OCI-LY7 (cell line): ENCODE data around the gene NEIL3. TPM values are rescaled to one million over a fixed set of nuclear protein-coding genes. Genes with fewer than 3 reads are reported as not detected.

Experiments used
- BruUV-seq: library from RNA; stranded (reverse); fragments of 400-500 nt; replicated peaks from 2 replicates; lab custom pipeline; 2021; lab: Mats Ljungman, UMichigan
- CTCF ChIA-PET: fragments of 300-600 bp; sonication (Branson Sonifier 250); formaldehyde crosslinking; loops from one replicate; lab custom pipeline; 2022; ENCODE audit warnings: antibody characterized with exemption; ENCODE audit not compliant: unreplicated experiment; lab: Charles Lee
- POLR2A ChIA-PET: fragments of 300-600 bp; sonication (Branson Sonifier 250); formaldehyde crosslinking; loops from one replicate; lab custom pipeline; 2022; ENCODE audit warnings: antibody characterized with exemption; lab: Charles Lee
- DNase-seq: peaks from one replicate; pipeline ENCODE4 v3.0.0-alpha.2; 2015; ENCODE audit warnings: low spot score
- H2AFZ ChIP-seq: fragments of 200-600 bp; sonication (generic), shearing (Covaris generic); 2 replicates; pipeline ENCODE4 v1.6.1; 2014; ENCODE audit warnings: mild to moderate bottlenecking, antibody characterized with exemption, low read length, moderate library complexity
- H3K27ac ChIP-seq: fragments of 200-600 bp; sonication (generic); 2 replicates; pipeline ENCODE4 v1.5.1; 2014; ENCODE audit warnings: mixed run types, low read depth, mild to moderate bottlenecking, moderate library complexity, low read length, inconsistent platforms; ENCODE audit not compliant: poor library complexity, severe bottlenecking
- H3K36me3 ChIP-seq: fragments of 200-600 bp; sonication (generic); 2 replicates; pipeline ENCODE4 v1.6.1; 2014; ENCODE audit warnings: mild to moderate bottlenecking, antibody characterized with exemption, low read length, moderate library complexity, mixed read lengths; ENCODE audit not compliant: insufficient read depth
- H3K4me1 ChIP-seq: fragments of 200-600 bp; sonication (generic); 2 replicates; pipeline ENCODE4 v1.5.1; 2014; ENCODE audit warnings: mild to moderate bottlenecking, low read length; ENCODE audit not compliant: insufficient read depth, poor library complexity, severe bottlenecking
- H3K4me2 ChIP-seq: fragments of 200-600 bp; sonication (generic); 2 replicates; pipeline ENCODE4 v1.6.1; 2014; ENCODE audit warnings: mild to moderate bottlenecking, low read length
- H3K4me3 ChIP-seq: fragments of 200-600 bp; sonication (generic); 2 replicates; pipeline ENCODE4 v1.5.1; 2014; ENCODE audit warnings: mild to moderate bottlenecking, low read depth, low read length; ENCODE audit not compliant: poor library complexity, severe bottlenecking
- H3K79me2 ChIP-seq: fragments of 200-600 bp; sonication (generic); 2 replicates; pipeline ENCODE4 v1.6.1; 2016; ENCODE audit warnings: low read depth, mild to moderate bottlenecking, low read length, moderate library complexity, mixed read lengths; ENCODE audit not compliant: insufficient read depth
- H3K9me2 ChIP-seq: fragments of 200-600 bp; sonication (generic); 2 replicates; pipeline ENCODE4 v1.6.1; 2016; ENCODE audit warnings: mild to moderate bottlenecking, low read length, mixed read lengths; ENCODE audit not compliant: insufficient read depth
- H3K9me3 ChIP-seq: fragments of 200-600 bp; sonication (generic); 2 replicates; pipeline ENCODE4 v1.6.1; 2014; ENCODE audit warnings: mild to moderate bottlenecking, mixed run types, low read length, mixed read lengths
- H4K20me1 ChIP-seq: fragments of 200-600 bp; sonication (generic); 2 replicates; pipeline ENCODE4 v1.6.1; 2014; ENCODE audit warnings: mild to moderate bottlenecking, antibody characterized with exemption, low read length, moderate library complexity, mixed read lengths; ENCODE audit not compliant: insufficient read depth
- EZH2phosphoT487 ChIP-seq: fragments of 200-600 bp; sonication (generic); IDR thresholded peaks from 2 replicates; pipeline ENCODE4 v1.6.1; 2018; ENCODE audit warnings: low read depth, borderline replicate concordance, mild to moderate bottlenecking, mixed run types, antibody characterized with exemption, low read length, moderate library complexity, mixed read lengths
- intact Hi-C: fragments of 100-400 bp; cut with micrococcal nuclease; formaldehyde crosslinking; loops from one replicate; pipeline ENCODE4 v1.10.0; 2022; ENCODE audit not compliant: unreplicated experiment
- total RNA-seq, 2 experiments: library from RNA; depleted of rRNA in 1 of 2; stranded (reverse); fragments of >200 nt in 1 of 2; shearing (Covaris generic) in 1 of 2; gene quantifications; 2 replicates each; pipeline ENCODE4 v1.2.3, GENCODE V29; 2014 to 2022
- TF ChIP-seq, protein P1 (sequence below): fragments of 200-600 bp; sonication (generic); conservative IDR thresholded peaks from 2 replicates; pipeline ENCODE4 v1.5.1; 2014; ENCODE audit warnings: mild to moderate bottlenecking, antibody characterized with exemption, low read length, moderate library complexity, mixed read lengths

NEIL3 gene
- total RNA-seq, 2 experiments from 2014 or later: 19.1 to 22.9 TPM

DNA sequence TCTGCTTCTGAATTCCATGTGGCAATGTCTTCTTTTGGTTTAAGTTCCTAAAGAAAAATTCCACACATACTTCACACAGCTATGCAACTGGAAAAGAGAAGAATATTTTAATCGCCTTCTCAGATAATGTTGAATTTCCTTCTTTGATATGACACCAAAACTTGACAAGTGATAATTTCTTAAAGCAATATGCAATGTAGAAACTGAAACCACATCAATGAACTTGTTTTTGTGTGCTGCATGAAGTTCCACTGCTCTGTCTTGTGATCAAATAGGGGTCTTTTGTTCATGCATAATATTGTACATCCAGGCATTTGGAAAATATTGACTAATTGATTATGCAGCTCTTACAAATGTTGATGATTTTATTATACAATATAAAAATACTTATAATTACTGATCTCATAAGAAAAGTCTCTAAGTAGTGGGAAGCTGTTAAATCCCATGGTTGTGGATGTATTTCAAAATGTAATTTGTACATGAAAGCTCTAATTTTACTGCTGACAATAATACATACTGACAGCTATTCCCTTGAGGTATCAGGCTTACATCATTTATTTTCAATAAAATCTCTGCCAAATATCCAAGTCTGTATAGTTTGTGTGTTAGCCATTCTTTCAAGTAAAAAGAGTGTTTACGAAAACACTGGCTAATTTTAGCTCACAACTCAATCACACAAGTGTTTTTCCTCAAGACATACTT lies 76.1 kb downstream of the NEIL3 start:
- no peak overlapping the region for H3K4me2 ChIP-seq
- H3K27ac ChIP-seq: no peak overlapping the region
- no peak overlapping the region for H2AFZ ChIP-seq
- H3K9me2 ChIP-seq: no peaks in the 10 kb centered on the region
- H4K20me1 ChIP-seq: no peaks in the 10 kb centered on the region
- CTCF ChIA-PET: no interaction called here
- no peaks in the 10 kb centered on the region for H3K79me2 ChIP-seq
- DNase-seq: no peak
- POLR2A ChIA-PET: interaction anchor here (0.7 kb wide), 1 partner anchor 55 kb away, joined by 5 read pairs; no protein-coding TSS in a partner anchor
- no peaks in the 10 kb centered on the region for H3K9me3 ChIP-seq
- TF ChIP-seq, protein P1, sequence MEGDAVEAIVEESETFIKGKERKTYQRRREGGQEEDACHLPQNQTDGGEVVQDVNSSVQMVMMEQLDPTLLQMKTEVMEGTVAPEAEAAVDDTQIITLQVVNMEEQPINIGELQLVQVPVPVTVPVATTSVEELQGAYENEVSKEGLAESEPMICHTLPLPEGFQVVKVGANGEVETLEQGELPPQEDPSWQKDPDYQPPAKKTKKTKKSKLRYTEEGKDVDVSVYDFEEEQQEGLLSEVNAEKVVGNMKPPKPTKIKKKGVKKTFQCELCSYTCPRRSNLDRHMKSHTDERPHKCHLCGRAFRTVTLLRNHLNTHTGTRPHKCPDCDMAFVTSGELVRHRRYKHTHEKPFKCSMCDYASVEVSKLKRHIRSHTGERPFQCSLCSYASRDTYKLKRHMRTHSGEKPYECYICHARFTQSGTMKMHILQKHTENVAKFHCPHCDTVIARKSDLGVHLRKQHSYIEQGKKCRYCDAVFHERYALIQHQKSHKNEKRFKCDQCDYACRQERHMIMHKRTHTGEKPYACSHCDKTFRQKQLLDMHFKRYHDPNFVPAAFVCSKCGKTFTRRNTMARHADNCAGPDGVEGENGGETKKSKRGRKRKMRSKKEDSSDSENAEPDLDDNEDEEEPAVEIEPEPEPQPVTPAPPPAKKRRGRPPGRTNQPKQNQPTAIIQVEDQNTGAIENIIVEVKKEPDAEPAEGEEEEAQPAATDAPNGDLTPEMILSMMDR: no peak
- TF ChIP-seq EZH2phosphoT487: no peak
- no peaks in the 10 kb centered on the region for H3K4me1 ChIP-seq
- H3K36me3 ChIP-seq: no peaks in the 10 kb centered on the region
- intact Hi-C loops: no loop called here
- no TSS peak for BruUV-seq
- H3K4me3 ChIP-seq: no peak overlapping the region

DNA sequence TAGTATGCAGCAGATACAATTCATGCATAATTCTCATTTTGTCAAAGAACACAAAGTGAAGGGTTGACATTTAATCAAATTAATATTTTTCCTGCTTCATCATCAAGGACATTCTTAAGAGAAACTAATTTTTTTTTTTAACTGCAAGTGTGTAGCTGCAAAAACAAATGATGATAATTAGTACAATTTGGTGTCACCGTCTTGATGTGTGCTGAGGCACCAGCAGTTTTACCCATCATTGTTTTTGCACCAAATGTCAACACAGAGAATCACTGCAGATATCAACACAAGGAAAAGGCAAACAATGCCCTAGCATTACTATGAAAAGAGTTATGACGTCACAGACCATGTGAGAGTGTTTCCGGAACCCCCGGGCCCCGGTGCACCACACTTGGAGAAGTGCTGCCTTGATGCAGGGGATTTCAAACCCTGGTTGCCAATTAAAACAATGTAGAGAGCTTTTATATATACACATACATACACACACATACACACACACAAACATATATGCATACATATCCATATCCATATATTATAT lies 76.7 kb downstream of the NEIL3 start:
- ChIA-PET CTCF (no interaction called here), POLR2A (interaction anchor here (0.7 kb wide), 1 partner anchor 54 kb away, joined by 5 read pairs; no protein-coding TSS in a partner anchor)
- Histone ChIP-seq H3K4me1 (no peaks in the 10 kb centered on the region), H3K36me3 (no peaks in the 10 kb centered on the region), H3K27ac (no peak overlapping the region), H3K9me2 (no peaks in the 10 kb centered on the region), H3K4me2 (no peak overlapping the region), H3K9me3 (no peaks in the 10 kb centered on the region), H3K79me2 (no peaks in the 10 kb centered on the region), H2AFZ (no peak overlapping the region), H4K20me1 (no peaks in the 10 kb centered on the region), H3K4me3 (no peak overlapping the region)
- intact Hi-C loops: no loop called here
- TF ChIP-seq, protein P1: no peak
- TF ChIP-seq EZH2phosphoT487: no peak
- no TSS peak for BruUV-seq
- DNase-seq: no peak

DNA sequence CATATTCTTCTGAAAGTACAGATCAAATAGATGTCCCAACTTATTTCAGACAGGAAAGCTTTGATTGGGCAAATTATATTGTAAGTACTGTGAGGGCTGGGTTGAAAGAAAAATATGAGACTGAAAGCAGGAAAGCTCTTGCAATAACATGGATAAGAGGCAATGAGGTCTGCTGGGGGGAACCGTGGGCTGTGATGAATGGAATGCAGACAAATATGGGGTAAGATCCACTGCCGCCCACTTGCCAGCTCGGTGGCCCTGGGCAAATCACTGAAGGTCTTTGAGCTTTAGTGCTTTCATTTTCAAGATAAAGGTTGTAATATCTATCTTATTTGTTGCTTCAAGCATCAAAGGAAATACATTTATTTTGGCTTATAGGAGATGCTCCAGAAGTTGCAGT lies 81.6 kb downstream of the NEIL3 start:
- ChIA-PET CTCF (no interaction called here), POLR2A (interaction anchor here (0.6 to 1.3 kb wide), 2 partner anchors 9 to 12 kb away, joined by 3 read pairs; no protein-coding TSS in a partner anchor)
- TF ChIP-seq EZH2phosphoT487: no peak
- TF ChIP-seq, protein P1: no peak
- Histone ChIP-seq H2AFZ (no peak overlapping the region), H3K79me2 (no peaks in the 10 kb centered on the region), H3K36me3 (no peaks in the 10 kb centered on the region), H3K4me1 (no peaks in the 10 kb centered on the region), H3K4me2 (no peak overlapping the region), H3K4me3 (no peak overlapping the region), H3K27ac (no peak overlapping the region), H3K9me2 (no peaks in the 10 kb centered on the region), H4K20me1 (no peaks in the 10 kb centered on the region), H3K9me3 (no peaks in the 10 kb centered on the region)
- DNase-seq: no peak
- no TSS peak for BruUV-seq
- intact Hi-C loops: no loop called here
